SJCRH30 (cell line): Measurements from ENCODE around the gene MPHOSPH8. TPM values are rescaled to one million over a fixed set of nuclear protein-coding genes. Genes with fewer than 3 reads are reported as not detected.
"Not testable (repeated sequence)": the region's sequence is repeated elsewhere in the genome, so short reads cannot be mapped to it uniquely, and the experiment has no call there.

Experiments used
- DNase-seq, 2 experiments: peaks; one replicate each; pipeline ENCODE4 v3.0.0-alpha.2; 2015 to 2020
- H3K27ac ChIP-seq: fragments of 250-450 bp; sonication (Bioruptor Pico); 2 replicates; pipeline ENCODE4 v1.5.1; 2020; ENCODE audit warnings: mild to moderate bottlenecking, moderate library complexity
- H3K27me3 ChIP-seq: fragments of 250-450 bp; sonication (Bioruptor Pico); 2 replicates; pipeline ENCODE4 v1.5.1; 2020; ENCODE audit warnings: mild to moderate bottlenecking, moderate library complexity
- H3K36me3 ChIP-seq: fragments of 250-450 bp; sonication (Bioruptor Pico); 2 replicates; pipeline ENCODE4 v1.5.1; 2020; ENCODE audit warnings: mild to moderate bottlenecking, moderate library complexity
- H3K4me1 ChIP-seq: fragments of 250-450 bp; sonication (Bioruptor Pico); 2 replicates; pipeline ENCODE4 v1.5.1; 2020; ENCODE audit warnings: mild to moderate bottlenecking, moderate library complexity
- H3K4me3 ChIP-seq: fragments of 250-450 bp; sonication (Bioruptor Pico); 2 replicates; pipeline ENCODE4 v1.5.1; 2020; ENCODE audit warnings: mild to moderate bottlenecking, moderate library complexity
- H3K9me3 ChIP-seq: fragments of 250-450 bp; sonication (Bioruptor Pico); replicated peaks from 2 replicates; pipeline ENCODE4 v1.5.1; 2020; ENCODE audit warnings: mild to moderate bottlenecking, moderate library complexity
- total RNA-seq: library from RNA; depleted of rRNA; stranded (reverse); fragments of >200 nt; shearing (Covaris generic); gene quantifications from 2 replicates; pipeline ENCODE4 v1.2.3, GENCODE V29; 2014

Gene MPHOSPH8
- total RNA-seq, 1 experiment from 2014 or later = 29.5 TPM

DNA sequence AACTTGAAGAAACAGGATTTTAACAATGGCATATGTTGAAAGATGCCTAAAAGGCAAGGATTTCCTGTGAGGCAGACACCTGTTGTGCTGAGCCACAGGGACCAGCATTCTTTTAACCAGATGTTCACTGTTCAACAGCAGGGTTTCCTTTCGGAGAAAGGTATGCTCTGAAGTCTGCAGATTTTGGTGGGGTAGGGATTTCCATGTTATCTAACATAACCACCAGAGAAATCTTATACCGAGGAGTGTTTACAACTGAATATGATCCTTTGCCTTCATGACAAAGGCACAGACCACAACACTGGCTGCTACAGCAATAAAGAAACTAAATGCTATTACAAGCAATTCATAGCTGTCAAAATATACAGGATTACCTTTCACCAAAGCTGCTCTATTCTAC, 48.1 kb downstream of the MPHOSPH8 start:
- Histone ChIP-seq H3K27ac (no peak overlapping the region), H3K36me3 (peaks cover 16% of the 10 kb centered on the region; the same call in 1 of the 2 replicates), H3K27me3 (no peaks in the 10 kb centered on the region), H3K9me3 (no peaks in the 10 kb centered on the region), H3K4me3 (no peak overlapping the region), H3K4me1 (peaks cover 18% of the 10 kb centered on the region)
- peak; percentile 56 to 79 for DNase-seq

DNA sequence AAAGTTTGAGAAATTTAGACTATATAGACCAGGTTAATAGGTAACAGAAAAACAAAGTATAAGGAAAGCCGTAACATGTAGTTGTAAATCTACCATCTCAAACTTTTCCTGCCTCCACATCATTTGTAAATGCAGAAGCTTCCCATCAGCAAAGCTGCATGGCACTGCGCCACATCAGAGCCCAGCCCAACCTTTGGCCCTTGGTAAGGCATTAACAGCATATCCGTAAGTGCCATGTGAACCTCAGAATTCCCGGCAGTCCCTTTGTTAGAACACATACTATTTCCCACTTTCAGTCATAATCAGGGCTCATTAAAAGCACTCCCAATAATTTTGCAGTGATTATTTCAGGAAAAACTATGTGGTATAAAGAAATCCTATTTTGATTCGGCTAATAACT, 51.6 kb downstream of the MPHOSPH8 start:
- H3K27me3 ChIP-seq = no peaks in the 10 kb centered on the region
- H3K4me3 ChIP-seq = no peak overlapping the region
- no peak for DNase-seq
- H3K9me3 ChIP-seq = no peaks in the 10 kb centered on the region
- no peak overlapping the region for H3K27ac ChIP-seq
- H3K4me1 ChIP-seq = peaks cover 18% of the 10 kb centered on the region
- no peaks in the 10 kb centered on the region for H3K36me3 ChIP-seq

DNA sequence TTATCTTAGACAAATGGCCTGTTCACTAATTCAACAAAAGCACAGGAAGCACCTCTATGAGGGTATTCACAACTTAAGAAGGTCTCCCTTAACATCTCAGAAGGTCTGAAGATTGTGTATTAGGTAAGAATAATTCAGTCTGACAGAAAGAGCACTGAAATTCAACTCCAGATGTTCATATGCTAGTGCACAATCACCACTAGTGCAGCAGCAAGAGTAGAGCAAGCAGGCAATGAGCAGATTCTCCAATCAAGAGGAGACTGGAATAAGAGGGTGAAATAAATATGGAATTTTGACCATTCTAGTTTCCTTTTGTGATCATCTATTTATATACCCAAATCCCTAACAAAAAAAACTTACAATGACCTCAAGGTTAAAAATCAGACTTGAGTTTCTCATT, 52.0 kb downstream of the MPHOSPH8 start:
- Histone ChIP-seq H3K4me1 (peaks cover 18% of the 10 kb centered on the region), H3K27me3 (no peaks in the 10 kb centered on the region), H3K36me3 (no peaks in the 10 kb centered on the region), H3K4me3 (no peak overlapping the region), H3K9me3 (no peaks in the 10 kb centered on the region), H3K27ac (no peak overlapping the region)
- DNase-seq = no peak

DNA sequence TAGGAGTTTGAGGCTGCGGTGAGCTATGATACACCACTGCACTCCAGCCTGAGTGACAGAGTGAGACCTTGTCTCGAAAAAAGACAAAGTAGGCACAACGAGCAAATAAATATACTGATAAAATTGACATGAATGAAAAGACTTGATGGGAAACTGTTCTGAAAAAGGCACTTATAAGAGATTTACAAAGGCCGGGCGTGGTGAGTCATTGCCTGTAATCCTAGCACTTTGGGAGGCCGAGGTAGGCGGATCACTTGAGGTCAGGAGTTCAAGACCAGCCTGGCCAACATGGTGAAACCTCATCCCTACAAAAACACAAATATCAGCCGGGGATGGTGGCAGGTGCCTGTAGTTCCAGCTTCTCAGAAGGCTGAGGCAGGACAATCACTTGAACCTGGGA, 58.0 kb downstream of the MPHOSPH8 start:
- not testable (repeated sequence) for H3K4me1 ChIP-seq, H3K27me3 ChIP-seq, H3K27ac ChIP-seq, H3K36me3 ChIP-seq, H3K4me3 ChIP-seq, H3K9me3 ChIP-seq
- peak in 1 of 2 experiments; percentile 11 for DNase-seq

DNA sequence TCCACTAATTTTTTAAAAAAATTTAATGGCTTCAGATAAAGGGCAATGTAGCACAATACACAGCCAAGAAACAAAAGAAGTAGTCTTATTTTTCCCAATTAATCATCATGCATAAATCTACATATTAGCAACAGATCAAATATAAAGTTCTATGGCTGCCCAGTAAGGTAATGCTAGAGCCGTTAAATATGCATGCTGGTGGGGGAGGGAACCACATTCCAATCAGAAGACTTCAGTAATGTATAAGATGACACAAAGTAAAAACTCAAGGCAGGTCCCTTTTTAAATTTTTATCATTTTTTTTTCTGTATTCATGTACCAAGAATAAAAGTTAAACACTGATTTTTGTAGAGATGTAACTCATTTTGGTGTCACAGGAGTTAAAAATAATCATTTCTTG, 62.0 kb downstream of the MPHOSPH8 start:
- Histone ChIP-seq H3K27ac (no peak overlapping the region), H3K27me3 (no peaks in the 10 kb centered on the region), H3K9me3 (no peaks in the 10 kb centered on the region), H3K36me3 (peaks cover 31% of the 10 kb centered on the region), H3K4me1 (no peaks in the 10 kb centered on the region; the same call in 1 of the 2 replicates), H3K4me3 (no peak overlapping the region)
- no peak for DNase-seq

DNA sequence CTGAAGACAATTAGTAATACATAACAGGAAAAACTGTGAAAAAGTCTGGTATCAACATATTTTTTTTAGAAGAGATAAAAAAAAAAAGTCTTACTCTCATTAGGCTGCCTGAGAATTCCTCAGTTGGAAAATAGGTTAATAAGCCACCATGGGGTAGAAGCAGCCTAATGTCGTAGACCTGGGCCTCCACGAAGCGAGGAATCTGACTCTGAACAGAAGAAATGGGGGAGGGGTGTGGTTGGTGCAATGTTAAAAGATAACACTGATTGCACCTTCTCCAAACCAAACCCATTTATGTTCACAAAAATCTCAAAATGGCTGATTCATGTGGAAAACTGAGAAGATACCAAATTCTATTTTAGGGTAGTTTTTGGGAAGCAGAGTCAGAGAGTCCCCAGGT, 62.4 kb downstream of the MPHOSPH8 start:
- no peak overlapping the region for H3K27ac ChIP-seq
- no peaks in the 10 kb centered on the region; the same call in 1 of the 2 replicates for H3K4me1 ChIP-seq
- H3K27me3 ChIP-seq = no peaks in the 10 kb centered on the region
- peaks cover 34% of the 10 kb centered on the region for H3K36me3 ChIP-seq
- no peaks in the 10 kb centered on the region for H3K9me3 ChIP-seq
- H3K4me3 ChIP-seq = no peak overlapping the region
- DNase-seq = no peak

DNA sequence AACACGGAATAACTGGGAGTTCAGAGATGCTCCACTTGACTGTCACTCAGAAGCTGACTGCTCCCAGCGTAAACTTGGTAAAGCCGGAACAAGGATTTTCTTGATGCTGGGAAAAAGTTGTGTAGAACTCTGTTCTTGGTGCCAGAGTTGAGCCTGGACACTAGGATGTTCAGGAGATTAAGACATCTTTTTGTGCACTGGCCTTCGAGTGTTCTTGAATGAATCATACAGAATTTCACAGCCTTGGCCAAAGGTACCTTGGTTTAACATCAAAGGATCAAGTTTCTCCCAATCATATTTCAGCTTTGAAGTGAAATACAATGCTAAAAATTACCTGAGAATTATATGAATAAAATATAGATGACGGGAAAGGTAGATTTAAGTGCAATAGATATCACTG, 67.5 kb downstream of the MPHOSPH8 start:
- H3K4me3 ChIP-seq, H3K27ac ChIP-seq: not testable (repeated sequence)

DNA sequence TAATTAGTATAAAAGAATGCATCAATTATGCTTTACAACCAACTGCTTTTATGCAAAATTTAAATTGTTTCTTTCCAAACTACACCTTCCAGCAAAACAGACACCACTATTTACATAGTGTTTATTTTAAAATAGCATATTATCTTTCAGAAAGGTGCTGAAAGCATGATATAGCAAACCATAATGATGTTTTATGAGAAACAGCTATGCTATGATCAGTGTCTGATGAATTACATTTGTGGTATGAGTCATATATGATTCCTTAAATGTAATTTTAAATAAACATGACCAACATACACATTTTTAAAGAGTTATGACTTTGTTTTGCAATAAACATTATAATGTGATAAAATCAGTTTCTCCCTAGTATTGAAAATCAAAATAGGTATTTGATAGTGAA, 68.2 kb downstream of the MPHOSPH8 start:
- H3K36me3 ChIP-seq = peaks cover 36% of the 10 kb centered on the region
- H3K27ac ChIP-seq, DNase-seq, H3K27me3 ChIP-seq, H3K9me3 ChIP-seq, H3K4me3 ChIP-seq, H3K4me1 ChIP-seq: not testable (repeated sequence)

More for the DNA sequence above, 67.5 kb downstream of the MPHOSPH8 start:
- not testable (repeated sequence) for H3K4me1 ChIP-seq, H3K9me3 ChIP-seq, DNase-seq, H3K27me3 ChIP-seq
- H3K36me3 ChIP-seq = peaks cover 38% of the 10 kb centered on the region

DNA sequence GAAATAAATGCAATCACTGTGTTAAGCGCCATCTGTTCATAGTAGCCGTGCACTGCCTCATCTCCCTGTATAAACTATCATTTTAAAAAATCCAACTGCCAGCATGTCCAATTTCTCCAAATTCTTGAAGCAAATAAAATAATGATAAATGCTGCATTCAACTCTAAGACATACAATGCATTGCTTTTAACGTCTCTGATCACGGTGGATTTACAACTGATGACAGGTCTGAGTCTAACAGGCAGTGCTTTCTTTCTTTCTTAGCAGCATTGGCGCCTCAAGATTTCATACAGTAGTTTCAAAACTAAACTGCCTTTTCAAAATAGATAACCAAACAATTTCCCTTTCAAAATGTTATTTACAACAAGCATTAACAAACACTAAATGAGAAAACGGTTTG, 70.8 kb downstream of the MPHOSPH8 start:
- H3K4me1 ChIP-seq, H3K4me3 ChIP-seq, H3K9me3 ChIP-seq, H3K27me3 ChIP-seq, H3K27ac ChIP-seq, DNase-seq: not testable (repeated sequence)
- peaks cover 31% of the 10 kb centered on the region for H3K36me3 ChIP-seq

DNA sequence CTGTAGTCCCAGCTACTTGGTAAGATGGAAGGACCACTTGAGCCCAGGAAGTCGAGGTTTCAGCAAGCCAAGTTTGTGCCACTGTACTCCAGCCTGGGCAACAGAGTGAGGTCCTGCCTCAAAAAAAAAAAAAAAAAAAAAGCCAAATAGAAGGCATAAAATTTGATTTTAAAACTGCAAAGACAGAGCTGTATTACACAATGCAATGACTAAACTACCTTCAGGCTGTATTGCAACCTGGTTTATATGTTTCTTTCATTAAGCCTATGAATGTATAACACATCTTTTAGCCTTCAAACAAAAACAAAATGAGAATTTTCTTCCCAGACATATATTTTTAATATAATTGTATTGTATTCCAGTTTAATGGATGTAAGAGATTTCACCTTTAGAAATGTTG, 75.6 kb downstream of the MPHOSPH8 start:
- not testable (repeated sequence) for H3K4me1 ChIP-seq, DNase-seq, H3K27ac ChIP-seq, H3K9me3 ChIP-seq, H3K4me3 ChIP-seq, H3K27me3 ChIP-seq
- H3K36me3 ChIP-seq = peaks cover 27% of the 10 kb centered on the region

DNA sequence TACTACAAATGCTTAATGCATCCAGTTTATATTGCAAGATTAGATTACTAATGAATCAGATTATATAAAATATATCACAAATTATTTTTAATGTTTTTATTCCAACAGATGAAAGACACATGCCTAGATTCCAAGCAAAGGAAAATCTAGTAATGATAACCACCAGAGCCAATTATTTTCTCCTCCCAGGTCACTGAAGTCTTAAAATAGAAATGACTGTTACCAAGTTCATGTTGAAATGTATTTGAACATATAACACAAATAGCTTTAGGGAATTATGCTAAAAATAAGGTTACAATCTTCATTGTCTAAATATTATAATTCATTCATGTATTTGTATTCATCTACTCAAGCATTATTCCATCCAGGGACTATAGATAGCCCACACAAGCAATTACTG, 76.3 kb downstream of the MPHOSPH8 start:
- not testable (repeated sequence) for H3K4me1 ChIP-seq, H3K27me3 ChIP-seq, DNase-seq, H3K4me3 ChIP-seq, H3K27ac ChIP-seq, H3K9me3 ChIP-seq
- peaks cover 30% of the 10 kb centered on the region for H3K36me3 ChIP-seq

DNA sequence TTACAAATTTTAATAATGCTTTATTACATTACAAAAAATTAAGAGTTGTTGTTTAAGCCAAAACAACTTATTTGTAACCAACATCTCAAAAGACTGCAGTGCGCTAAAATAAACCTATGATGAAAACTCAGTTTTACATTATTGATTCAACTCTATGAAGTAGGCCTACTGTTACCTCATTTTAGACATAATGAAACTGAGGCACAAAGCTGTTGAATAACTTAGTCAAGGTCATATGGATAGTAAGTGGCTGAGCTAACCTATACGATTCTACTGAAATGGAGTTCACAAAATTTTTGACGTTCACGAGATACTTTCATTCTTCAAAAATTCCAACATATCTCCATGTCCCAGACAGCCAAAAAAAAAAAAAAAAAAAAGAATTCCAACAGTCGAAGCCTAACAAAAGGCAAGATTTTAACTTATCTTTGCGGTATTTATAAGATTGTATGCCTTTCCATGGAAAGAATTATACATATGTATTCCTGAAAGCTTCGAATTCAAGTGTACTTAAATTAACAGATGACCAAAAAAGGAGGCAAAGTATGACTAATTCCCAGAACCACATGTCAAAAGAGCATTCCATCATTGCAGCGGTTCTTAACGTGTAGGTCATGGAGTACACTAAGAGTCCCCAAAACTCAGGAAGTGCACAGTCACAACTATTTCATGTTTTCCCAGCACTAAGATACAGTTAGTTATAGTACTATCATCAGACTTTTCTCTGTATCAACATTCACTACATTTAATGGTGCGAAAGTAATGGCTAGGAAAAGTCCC, 79.9 kb downstream of the MPHOSPH8 start:
- no peaks in the 10 kb centered on the region for H3K9me3 ChIP-seq
- peak in 1 of 2 experiments; percentile 16 for DNase-seq
- no peak overlapping the region for H3K27ac ChIP-seq
- H3K36me3 ChIP-seq = peaks cover 33% of the 10 kb centered on the region
- H3K4me1 ChIP-seq = no peaks in the 10 kb centered on the region
- no peak overlapping the region for H3K4me3 ChIP-seq
- H3K27me3 ChIP-seq = no peaks in the 10 kb centered on the region

DNA sequence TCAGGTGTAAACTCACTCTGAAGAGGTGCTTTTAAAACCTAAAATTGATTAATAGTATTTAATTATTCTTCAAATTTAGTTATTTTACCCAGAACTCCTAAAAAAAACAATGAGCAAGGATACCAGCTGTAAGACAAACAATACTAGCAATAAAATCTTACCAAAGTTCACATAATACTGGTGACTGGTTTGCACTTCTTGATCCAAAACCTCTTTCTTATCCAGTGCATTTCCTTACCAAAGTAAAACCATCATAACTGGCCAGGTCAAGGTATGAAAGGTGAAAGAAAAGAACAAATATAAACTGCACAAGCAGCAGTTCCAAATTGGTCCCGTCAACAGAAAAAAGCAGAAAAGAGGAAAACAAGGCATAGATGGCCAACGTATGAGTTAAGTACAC, 86.6 kb downstream of the MPHOSPH8 start:
- H3K4me3 ChIP-seq = no peak overlapping the region
- no peak overlapping the region for H3K27ac ChIP-seq
- no peaks in the 10 kb centered on the region for H3K9me3 ChIP-seq
- peaks cover 41% of the 10 kb centered on the region for H3K36me3 ChIP-seq
- no peaks in the 10 kb centered on the region for H3K4me1 ChIP-seq
- no peaks in the 10 kb centered on the region for H3K27me3 ChIP-seq
- no peak for DNase-seq
